GM21723 (cell line): Measurements from ENCODE around the gene ARHGAP6.
A peak's percentile ranks its signal among the peaks of the same experiment; 100 is the strongest.

Experiments
- ATAC-seq: cut with Tn5 transposase; IDR thresholded peaks from one replicate; pipeline ENCODE4 v1.9.1; 2021; ENCODE audit warnings: mild to moderate bottlenecking, moderate library complexity; ENCODE audit not compliant: unreplicated experiment

The ARHGAP6 gene

DNA sequence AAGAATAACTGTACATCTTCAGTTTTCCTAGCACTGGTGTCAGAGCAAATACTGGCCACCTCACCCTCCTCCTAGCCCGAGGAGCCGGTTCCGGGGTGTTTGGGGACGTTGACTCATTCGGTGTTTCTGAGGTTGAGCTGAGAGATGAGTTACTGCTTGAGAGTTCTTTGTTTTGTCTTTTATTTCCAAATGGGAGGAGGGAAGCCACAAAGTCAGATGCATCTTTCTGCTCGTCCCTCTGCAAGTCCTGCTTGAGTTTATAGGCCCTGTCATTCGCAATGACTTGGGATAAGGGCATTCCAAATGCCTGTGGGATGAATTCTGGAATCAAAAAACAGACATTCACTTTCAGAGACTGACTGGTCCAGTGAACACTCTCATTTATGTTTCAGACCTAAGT, 477.1 kb downstream of the ARHGAP6 start:
- no peak for ATAC-seq

DNA sequence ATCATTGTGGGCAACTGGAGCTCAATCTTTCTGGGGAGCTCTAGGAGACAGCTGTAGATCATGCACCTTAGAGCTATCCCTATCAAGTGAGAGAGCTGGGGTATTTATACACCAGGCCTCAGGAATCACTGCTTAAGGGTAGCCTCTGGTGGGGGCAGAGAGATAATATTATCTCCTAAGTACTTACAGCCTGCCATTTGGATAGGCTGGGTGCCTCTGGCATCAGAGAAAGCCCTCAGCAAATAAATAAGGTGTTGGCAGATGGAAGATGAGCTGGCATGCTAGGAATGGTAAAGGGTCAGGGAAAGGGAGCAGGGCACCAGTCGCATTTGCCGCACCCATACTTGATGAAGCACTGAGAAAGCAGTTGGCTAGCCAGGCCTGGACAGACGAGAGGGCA, 478.7 kb downstream of the ARHGAP6 start:
- ATAC-seq = no peak

DNA sequence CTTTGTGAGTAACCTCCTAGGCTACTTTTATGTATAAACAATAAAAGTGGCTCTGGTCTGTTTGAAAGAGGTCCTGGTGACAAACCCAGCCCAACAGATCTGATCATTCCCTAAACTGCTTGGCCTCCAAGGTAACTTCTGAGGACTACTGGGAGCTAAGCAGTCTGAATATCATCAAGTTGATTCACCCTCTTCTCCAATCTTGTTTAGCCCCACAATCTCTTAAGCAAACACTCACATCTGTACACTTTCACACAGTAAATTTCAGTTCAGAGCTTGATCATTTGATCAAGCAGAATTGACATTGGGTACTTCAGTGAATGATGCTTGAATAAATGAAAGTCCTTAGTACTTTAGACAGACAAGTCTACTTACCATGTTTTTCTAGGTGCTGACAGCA, 479.9 kb downstream of the ARHGAP6 start:
- ATAC-seq = no peak

DNA sequence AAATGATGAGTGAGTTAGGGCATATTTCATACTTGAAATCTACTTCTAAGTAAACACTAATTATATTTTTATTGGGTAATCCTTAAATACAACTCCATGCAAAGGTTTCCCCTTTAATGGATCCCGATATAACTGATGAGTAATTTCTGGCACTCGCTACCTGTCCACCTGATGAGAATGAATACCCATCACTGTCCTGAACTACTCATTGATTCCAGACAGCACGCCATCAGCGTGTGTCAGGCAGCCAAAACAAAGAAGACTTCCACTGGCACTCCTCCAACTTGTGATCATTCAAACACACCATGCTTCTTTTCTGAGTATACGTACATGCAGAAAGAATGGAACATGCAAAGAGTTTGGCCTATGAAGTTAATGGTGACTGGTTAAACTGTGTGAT, 485.1 kb downstream of the ARHGAP6 start:
- no peak for ATAC-seq

DNA sequence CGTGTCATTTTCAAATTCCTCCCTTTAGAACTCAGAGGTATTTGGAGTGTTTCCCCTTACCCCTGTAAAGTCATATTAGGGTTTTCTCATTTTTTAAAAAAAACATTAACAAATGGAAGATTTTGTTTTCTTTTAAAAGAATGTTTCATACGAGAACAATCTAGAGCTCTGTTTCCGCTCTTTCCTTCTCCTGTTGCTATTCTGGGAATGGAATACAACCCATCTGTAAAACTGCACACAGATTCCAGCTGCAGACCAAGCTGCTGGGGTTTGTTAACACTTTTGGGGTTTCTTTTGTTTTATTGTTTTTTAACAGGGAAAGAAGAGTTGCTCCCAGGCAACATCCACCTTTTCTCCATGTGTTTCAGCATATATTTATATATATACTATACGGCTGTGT, 493.3 kb downstream of the ARHGAP6 start:
- ATAC-seq = no peak

DNA sequence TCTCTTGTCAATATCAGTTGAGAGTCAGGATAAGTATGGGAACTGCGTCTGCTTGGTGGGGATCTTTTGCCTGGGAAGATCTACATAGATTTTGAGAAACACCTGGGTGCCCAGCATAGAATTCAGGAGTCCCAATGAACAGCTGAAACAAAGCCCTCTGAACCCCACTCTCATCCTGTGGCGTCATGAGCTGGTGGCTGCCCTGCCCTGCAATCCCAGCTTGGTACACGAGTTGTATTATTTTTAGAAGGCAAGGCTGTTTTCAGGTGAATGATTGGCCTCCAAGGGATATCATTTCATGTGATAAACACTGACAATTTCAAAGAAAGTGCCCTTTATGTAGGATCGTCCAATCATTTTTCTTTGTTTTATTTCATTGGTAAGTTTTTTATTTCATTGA, 493.8 kb downstream of the ARHGAP6 start:
- ATAC-seq = no peak

DNA sequence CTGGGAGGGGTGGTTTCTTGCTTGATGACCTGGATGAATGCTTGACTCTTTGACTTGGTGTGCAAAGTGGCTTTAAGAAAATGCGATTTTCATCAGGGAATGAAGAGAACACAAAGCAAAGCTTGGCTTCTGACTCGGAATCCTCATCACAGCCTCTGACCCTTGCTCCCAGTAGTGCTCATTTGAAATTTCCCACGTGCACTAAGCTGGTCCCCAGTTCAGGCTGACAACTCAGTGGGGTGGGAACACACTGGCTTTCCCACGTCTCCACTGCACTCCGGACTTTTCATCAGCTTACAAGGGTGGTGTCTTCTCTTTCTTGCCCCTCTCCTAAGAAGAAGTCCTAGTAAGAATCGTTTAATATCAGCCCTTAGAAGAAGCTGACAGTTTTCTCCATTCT, 501.3 kb downstream of the ARHGAP6 start:
- no peak for ATAC-seq

DNA sequence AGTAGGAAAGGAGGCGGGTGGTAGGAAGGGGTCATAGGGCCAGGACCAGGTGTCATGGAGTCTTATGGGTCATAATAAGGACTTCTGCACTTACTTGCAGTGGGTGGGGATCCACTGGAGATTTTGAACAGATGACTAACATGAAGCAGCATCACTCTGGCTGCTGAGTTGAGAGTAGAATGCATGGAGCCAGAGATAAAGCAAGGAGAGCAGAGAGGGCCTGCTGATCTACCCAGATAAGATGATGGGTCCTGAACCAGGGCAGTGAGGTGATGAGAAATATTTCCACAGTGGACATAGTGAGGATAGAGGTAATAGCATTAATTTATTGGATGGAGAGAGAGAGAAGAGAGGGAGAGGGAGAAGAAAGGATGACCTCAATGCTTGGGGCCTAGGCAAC, 506.6 kb downstream of the ARHGAP6 start:
- no peak for ATAC-seq

DNA sequence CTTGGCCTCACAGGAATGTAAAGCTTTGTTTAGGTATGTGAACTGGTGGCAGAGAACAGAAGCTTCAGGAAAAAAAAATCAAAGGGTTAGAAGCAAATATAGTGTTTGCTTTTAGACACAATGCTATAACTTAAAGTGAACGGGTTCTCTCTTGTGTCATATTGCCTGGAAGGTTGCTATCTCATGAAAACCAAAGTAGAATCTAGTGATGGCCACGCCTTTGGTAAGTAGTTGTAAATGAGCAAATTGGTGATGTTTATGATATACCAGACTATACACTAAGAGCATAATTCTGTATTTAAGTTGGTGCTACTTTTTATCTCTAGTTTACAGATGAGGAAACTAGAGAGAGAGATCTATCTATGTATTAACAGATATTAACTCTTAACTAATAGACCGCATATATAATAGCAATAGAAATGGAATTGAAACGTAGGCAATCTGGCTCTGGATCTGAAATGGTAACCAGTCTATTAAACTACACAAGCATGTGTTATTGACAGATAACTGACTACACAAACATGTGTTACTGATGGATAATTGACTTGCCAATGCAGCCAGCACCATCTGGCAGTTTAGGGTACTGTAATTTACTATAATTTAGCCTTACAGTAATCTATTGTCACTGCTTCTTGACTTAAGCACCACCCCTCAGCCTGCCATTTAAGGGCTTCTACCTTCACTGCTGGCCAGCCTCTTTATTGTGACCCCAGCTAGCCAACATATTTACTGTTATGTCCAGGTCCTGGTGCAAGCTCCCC, 513.7 kb downstream of the ARHGAP6 start:
- ATAC-seq = no peak

DNA sequence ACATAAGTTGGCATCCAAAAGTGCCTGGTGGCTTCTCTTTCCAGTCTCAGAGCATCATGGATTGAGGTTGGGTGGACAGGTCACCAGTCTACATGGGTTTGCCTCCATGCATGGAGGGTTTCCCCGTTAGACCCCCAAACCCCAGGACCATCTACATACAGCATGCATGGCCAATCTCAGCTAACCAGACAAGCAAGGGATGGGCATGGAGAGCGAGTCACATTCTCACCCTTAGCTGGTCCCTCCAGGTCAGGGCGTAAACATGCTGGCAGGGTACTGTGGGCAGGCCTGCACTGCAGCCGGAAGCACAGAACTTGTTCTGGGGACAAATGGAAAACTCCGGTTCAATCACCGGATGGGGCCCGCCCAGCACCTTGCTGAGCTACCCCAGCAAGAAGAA, 517.3 kb downstream of the ARHGAP6 start:
- ATAC-seq = no peak

DNA sequence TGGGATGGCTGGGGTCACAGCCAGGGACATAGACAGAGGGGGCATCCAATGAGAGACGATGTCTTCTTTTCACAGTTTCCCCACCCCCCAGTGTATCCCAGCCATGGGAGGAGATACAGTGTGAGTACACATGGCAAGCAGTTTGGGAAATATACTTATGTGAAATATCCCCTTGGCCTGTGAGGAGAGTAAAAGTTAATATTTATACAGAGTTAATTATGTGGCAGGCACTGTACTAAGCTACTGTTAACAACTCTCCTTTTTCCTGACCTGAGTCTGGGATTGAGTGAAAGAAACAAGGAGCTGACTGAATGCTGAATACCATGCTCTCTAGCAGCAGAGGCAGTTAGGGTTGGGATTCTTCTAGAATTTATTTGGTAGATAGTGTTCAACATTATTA, 519.3 kb downstream of the ARHGAP6 start:
- no peak for ATAC-seq

DNA sequence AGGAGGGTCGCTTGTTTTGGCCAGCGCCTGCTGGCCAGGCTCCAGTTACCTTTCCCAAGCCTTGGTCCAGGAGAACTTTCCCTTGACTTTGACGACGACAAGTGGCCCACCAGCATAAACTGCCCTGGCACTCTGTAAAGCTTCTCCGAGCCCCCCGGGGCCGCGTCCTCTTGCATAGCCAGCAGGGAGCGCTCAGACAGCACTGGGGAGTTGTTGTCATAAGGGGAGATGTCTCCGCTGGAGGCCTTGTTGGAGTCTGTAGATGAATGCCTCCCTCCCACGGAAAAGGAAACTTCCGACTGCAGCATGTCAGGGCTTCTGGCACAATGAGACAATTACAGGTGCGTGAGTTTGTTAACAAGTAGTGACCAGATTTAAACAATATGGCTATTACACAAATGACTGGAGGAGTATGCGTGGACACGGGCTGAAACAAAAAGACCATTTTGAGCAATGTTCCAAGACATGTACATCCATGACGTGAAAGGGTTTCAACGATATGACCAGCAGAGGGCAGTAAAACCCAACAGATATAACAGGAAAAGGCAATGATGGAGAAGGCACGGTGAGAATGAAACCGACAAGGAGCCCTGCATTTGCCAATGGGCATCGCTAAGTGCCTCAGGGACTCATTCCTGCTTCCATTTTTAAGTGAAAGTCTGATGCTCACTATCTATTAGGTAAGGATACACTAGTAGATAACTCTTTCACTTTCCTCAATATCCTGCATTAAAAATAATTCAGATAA, 521.6 kb downstream of the ARHGAP6 start:
- peak; percentile 91 for ATAC-seq

DNA sequence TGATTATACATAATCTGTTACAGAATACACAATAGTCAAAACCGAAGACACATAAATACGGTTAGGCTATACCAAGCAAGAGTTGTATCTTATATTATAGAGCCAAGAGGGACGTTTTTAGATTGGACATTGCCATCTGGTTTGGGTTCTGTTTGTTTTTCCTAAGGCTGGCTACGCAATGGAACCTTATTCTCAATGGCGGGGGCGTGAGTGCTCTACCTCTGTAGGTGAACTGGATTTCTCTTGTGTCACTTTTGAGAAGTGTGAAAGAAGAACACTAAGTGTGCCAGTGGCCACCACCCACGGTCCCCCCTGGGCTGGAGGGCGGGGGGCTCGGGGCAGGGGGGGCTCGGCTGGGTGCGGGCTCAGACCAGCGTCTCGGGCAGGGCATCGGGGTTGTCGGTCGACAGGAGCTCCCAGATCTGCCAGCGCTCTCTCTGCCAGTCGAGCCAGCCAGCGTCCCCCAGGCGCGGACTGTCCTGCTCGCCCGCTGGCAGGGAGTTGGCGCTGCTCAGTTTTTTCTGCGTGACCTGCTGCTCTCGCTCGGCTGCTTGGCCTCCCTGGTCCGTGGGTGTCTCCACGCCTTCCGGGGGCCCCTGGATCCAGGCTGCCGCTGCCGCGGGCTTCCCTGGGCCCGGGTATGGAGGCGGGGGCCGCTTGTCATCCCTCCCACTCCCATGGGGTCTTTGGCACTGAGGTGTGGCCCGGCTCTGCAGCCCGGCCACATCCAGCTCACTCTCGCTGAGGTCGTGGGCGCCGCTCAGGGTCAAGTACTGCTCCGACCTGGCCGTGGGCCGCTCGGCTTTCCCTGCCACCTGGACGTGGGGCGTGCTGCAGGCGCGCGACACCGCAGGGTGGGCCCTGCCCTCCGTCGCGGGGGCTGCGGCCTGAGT, 527.0 kb downstream of the ARHGAP6 start:
- no peak for ATAC-seq

DNA sequence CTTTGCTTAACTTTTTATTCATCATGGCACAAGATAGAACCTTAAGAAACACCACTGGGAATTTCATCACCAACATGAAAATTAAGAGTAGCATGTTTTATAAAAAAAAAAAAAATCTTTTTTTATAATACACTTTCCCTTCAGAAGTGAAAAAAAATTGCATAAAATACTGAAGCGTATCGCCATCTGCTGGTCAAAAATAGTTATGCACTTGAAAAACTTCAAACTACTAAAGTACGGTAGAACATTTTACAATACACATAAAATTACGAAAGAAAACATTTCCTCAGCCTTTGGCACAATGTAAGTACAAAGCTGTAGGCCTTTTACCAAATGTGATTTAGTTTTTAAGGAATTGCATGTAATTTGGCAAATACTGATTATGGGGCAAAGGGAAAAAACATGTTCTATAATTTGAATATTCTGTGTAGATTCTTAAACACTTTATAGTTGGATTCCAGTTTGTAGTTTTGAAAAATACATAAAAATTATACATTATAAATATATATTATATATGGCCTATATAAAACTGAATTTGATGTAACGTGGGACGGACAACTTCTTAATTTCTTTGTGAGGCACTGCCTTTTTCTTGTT, 528.1 kb downstream of the ARHGAP6 start:
- no peak for ATAC-seq

DNA sequence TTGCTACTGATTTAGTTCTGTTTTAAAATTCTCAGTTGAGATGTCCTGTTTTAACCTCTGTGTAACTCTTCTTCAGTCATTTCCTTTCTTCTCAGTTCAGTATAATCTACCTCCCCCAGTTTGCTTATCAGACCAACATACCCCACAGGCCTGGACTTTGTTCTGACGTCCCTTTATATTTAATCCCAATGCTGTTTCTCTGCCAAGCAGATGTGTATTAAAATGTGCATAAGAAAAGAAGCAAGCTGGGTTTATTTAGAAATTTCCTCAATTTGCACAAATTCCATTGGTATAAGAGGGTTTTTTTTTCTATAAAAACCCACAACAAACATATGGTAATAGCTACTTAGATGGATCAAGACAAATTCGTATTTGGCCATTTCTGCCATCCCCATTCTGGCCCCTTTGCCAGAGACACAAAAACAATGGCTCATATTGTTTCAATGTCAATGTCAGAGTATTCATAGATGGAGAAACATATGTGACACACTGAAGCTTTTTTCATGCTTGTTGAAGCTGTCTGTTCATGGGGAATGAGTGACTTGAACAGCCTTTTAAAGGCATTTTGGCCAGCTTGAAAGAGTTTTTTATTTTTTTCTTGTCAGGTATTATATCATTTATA, 530.0 kb downstream of the ARHGAP6 start:
- ATAC-seq = no peak

DNA sequence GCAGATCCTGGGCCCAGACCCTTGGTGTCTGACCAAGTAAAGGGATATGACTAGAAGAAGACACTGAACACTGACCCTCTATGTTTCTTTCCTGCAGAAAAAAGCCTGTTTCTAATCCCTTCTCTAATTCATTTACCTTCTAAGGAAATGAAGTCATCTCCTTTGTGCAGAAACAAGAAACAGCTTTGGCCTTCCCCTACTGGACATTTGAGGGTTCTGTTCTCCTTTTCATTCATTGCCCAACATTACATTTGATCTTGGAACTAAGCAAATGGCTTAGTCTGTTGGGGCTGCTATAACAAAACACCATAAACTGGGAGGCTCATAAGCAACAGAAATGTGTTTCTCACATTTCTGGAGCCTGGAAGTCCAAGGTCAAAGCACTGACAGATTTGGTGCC, 534.6 kb downstream of the ARHGAP6 start:
- ATAC-seq = no peak

DNA sequence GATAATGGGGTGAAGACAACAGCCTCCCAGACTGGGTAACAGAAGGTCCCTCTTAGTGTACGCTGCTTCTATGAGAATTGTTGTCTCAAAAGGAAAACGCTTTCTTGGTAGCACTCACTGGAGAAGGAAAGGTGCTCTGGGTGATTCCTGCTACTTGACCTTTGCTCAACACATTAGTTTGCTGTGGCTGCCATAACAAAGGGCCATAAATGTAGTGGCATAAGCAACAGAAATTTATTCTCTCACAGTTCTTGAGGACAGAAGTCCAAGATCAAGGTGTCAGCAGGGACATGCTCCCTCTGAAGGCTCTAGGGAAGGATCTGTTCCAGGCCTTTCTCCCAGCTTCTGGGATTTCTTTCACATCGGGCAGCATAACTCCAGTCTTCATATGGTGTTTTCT, 535.6 kb downstream of the ARHGAP6 start:
- no peak for ATAC-seq

DNA sequence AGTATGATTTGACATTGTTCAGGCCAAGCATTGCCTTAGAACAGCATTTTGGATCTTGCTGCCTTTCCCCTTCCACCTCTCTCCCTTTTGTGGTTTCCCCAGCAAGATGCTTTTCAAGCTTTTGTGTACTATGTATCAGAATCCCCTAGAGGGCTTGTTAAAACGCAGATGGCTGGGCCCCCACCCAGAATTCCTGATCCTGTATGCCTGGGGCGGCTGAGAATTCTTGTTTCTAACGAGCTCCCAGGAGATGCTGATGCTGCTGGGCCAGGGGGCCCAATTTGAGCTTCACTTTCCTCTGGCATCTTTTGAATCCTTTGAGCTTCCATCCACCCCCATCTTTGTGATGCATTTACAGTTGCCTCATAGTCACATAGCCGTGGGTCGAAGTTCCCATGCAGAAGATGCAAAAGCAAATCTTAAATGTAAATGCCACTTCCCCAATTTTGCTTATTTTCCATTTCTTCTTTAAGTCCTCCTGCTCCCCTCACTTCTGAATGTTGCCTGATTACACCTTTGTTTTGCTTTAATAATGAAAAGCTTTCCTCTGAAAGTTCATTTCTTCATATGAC, 536.1 kb downstream of the ARHGAP6 start:
- ATAC-seq = no peak

DNA sequence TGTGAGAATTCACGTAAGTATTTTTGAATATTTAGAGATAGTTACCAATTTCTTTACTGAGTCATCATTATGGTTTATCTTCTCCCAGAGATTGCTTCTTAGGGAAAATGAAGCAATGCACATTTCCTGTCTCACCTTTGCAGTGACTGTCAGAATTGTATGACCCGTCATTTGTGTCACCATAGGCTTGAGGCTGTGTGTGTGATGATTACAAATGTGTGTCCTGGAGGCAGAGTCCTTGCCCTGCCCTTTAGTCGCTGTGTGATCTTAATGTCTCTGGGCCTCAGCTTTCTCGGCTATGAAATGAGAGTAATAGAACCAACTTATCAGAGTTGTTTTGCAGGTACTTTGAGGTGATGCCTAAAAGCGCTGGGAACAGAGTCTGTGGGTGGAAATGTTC, 540.7 kb downstream of the ARHGAP6 start:
- ATAC-seq = no peak

DNA sequence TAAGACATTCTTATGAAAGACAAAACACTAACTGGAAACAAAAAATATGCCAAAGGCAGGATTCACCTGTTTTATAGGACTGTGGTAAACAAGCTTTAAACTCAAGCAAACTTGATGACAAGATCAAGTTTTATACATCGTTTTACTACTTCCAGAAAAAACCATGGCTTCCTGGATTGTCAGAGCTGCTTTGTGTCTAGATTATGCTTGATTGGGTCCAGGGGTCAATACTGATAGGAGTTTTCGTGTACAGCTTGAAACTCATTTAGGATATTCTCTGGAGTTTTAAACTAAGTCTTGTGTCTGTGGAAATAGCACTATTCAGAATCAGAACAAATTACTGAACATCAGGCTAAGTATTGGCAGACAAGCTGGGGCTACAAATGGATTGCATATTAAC, 541.6 kb downstream of the ARHGAP6 start:
- no peak for ATAC-seq
